ENCODE measurements around the gene DUSP12. TPM values are rescaled to one million over a fixed set of nuclear protein-coding genes. Genes with fewer than 3 reads are reported as not detected.

Gene DUSP12
- polyA plus RNA-seq, 1 of the 3 experiments (the other 2 are of a cell fraction), result 41.7 TPM

GRCh38 chr1:161731241-161731640 is 18.3 kb upstream of the DUSP12 start:
- ChIA-PET POLR2A (no interaction called here), CTCF (interaction anchor here (2.3 kb wide), 1 partner anchor 10 kb away, joined by 18 read pairs; no protein-coding TSS in a partner anchor)
- 58% methylated on average over 6 of the region's 6 CpGs for WGBS (ENCODE audit: low lambda C conversion rate)
- H3K9ac ChIP-seq, result no peak overlapping the region; the same call in 1 of the 2 replicates
- H3K4me3 ChIP-seq (ENCODE audit: low read depth in 2 of 2, low read length in 1 of 2), result no peak overlapping the region
- no peaks in the 10 kb centered on the region for H3K9me3 ChIP-seq
- H3K9me2 ChIP-seq, result no peaks in the 10 kb centered on the region
- TF ChIP-seq IRF3 (IDR thresholded peaks at IDR 0.05; ENCODE audit: low read depth, low read length), result no peak
- no peak for TF ChIP-seq NFIC (IDR thresholded peaks at IDR 0.05; ENCODE audit: borderline replicate concordance)
- no peak overlapping the region for H2AFZ ChIP-seq (ENCODE audit: low read depth)
- H3K4me2 ChIP-seq, result no peak overlapping the region
- H3F3A ChIP-seq (replicated peaks; ENCODE audit: insufficient read depth), result peaks cover 23% of the 10 kb centered on the region
- DNase-seq, result no peak
- H3K79me2 ChIP-seq (ENCODE audit: insufficient read depth), result no peaks in the 10 kb centered on the region; the same call in 1 of the 2 replicates
- peaks cover 7 to 9% of the 10 kb centered on the region in 2 experiments; a peak in 2 of 4 replicates for H3K4me1 ChIP-seq (ENCODE audit: control insufficient read depth in 1 of 2, insufficient read depth in 2 of 2, low read depth in 1 of 2, low read length in 1 of 2)
- no peaks in the 10 kb centered on the region for H4K20me1 ChIP-seq (ENCODE audit: insufficient read depth)
- no peaks in the 10 kb centered on the region for H3K36me3 ChIP-seq (replicated peaks in 1 of 2; ENCODE audit: control insufficient read depth in 1 of 2, insufficient read depth in 2 of 2, low read length in 1 of 2)
- H3K27me3 ChIP-seq (ENCODE audit: insufficient read depth), result no peaks in the 10 kb centered on the region
- H3K27ac ChIP-seq (ENCODE audit: low read depth in 2 of 2, low read length in 1 of 2), result peak overlapping the region in 1 of 2 experiments; percentile 84; a peak in 1 of 4 replicates

GRCh38 chr1:161731981-161732718 is 17.4 kb upstream of the DUSP12 start:
- peak overlapping the region in 1 of 2 experiments; percentile 83; a peak in 1 of 4 replicates for H3K27ac ChIP-seq (ENCODE audit: low read depth in 2 of 2, low read length in 1 of 2)
- 43% methylated on average over 5 of the region's 5 CpGs for WGBS (ENCODE audit: low lambda C conversion rate)
- H3K36me3 ChIP-seq (replicated peaks in 1 of 2; ENCODE audit: control insufficient read depth in 1 of 2, insufficient read depth in 2 of 2, low read length in 1 of 2), result no peaks in the 10 kb centered on the region
- no peak for DNase-seq
- no peaks in the 10 kb centered on the region for H3K9me3 ChIP-seq
- peaks cover 23% of the 10 kb centered on the region for H3F3A ChIP-seq (replicated peaks; ENCODE audit: insufficient read depth)
- ChIA-PET POLR2A (no interaction called here), CTCF (interaction anchor here (1.2 to 2.3 kb wide), 2 partner anchors 9 to 84 kb away, joined by 3 to 18 read pairs; no protein-coding TSS in a partner anchor)
- no peaks in the 10 kb centered on the region for H3K27me3 ChIP-seq (ENCODE audit: insufficient read depth)
- H3K4me1 ChIP-seq (ENCODE audit: control insufficient read depth in 1 of 2, insufficient read depth in 2 of 2, low read depth in 1 of 2, low read length in 1 of 2), result peaks cover 4 to 9% of the 10 kb centered on the region in 2 experiments; a peak in 2 of 4 replicates
- H2AFZ ChIP-seq (ENCODE audit: low read depth), result no peak overlapping the region
- no peak overlapping the region for H3K9ac ChIP-seq
- no peaks in the 10 kb centered on the region for H3K9me2 ChIP-seq
- H4K20me1 ChIP-seq (ENCODE audit: insufficient read depth), result no peaks in the 10 kb centered on the region
- H3K79me2 ChIP-seq (ENCODE audit: insufficient read depth), result no peaks in the 10 kb centered on the region
- TF ChIP-seq NFIC (IDR thresholded peaks at IDR 0.05; ENCODE audit: borderline replicate concordance) (no peak), CTCF (IDR thresholded peaks at IDR 0.05) (no peak), EP300 (IDR thresholded peaks at IDR 0.05; ENCODE audit: borderline replicate concordance in 1 of 2, low read depth in 1 of 2, low read length in 1 of 2) (no peak), RCOR1 (IDR thresholded peaks at IDR 0.05; ENCODE audit: low read length) (no peak), TAF1 (IDR thresholded peaks at IDR 0.05; ENCODE audit: borderline replicate concordance, low read depth, low read length) (no peak), RFX5 (IDR thresholded peaks at IDR 0.05; ENCODE audit: low read length) (no peak), USF2 (IDR thresholded peaks at IDR 0.05; ENCODE audit: borderline replicate concordance, low read depth, low read length) (no peak), GABPA (IDR thresholded peaks at IDR 0.05; ENCODE audit: low read depth) (no peak), RXRA (IDR thresholded peaks at IDR 0.05; ENCODE audit: borderline replicate concordance, low read depth) (no peak)
- no peak overlapping the region for H3K4me3 ChIP-seq (ENCODE audit: low read depth in 2 of 2, low read length in 1 of 2)
- no peak overlapping the region for H3K4me2 ChIP-seq

All from SK-N-SH (cell line).